NCI-H82 treated with DMSO at 0.1 percent for 48 hours (cell line): ENCODE data around the gene SLC4A3.
"Not testable (repeated sequence)": the region's sequence is repeated elsewhere in the genome, so short reads cannot be mapped to it uniquely, and the experiment has no call there.

Experiments
- DNase-seq: peaks from one replicate; lab custom pipeline; 2025; ENCODE audit not compliant: unreplicated experiment; lab: John Stamatoyannopoulos, UW

SLC4A3 gene

GRCh38 chr2:219644801-219645480, 17.5 kb downstream of the SLC4A3 start:
- no peak for DNase-seq

DNA sequence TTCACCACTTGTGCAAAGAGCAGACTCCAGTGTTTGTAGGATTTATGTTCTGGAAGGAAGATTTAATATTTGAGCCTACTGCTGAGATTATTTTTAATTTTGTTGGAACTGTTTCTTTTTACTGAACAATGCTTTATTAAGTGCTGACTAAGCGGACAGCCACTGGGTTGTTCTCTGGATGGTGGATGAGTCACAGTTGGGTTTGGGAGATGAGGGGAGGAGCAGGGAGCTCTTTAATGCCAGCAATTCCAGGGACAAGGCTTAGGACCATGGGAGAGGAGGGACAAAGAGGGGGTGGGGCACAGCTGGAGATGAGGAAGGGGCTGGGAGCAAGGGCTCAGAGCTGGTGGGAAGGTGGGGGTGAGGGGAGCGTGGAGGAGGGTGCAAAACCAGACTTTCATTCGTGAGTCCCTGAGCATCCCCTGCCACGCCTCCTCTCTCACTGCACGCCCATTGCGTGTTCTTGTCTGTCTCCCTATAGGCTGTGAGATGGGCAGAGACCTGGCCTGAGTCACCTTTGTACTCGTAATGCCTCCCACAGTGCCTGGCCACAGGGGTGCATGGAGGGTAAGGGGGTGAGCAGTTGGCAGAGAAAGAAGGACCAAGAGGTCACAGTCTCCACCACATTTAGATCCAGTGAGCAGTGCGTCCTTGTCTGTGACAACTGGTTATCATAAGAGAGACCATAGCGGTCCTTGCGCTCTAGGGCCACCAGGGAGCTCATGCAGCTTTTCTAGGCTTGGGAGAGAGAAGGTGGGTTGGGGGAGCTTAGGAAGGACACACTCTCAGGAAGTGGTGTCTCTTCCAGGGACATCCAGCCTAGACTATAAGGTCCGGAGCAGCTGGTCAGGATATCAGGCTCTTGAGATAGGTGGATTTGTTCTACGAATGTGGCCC, 18.4 kb downstream of the SLC4A3 start:
- no peak for DNase-seq

DNA sequence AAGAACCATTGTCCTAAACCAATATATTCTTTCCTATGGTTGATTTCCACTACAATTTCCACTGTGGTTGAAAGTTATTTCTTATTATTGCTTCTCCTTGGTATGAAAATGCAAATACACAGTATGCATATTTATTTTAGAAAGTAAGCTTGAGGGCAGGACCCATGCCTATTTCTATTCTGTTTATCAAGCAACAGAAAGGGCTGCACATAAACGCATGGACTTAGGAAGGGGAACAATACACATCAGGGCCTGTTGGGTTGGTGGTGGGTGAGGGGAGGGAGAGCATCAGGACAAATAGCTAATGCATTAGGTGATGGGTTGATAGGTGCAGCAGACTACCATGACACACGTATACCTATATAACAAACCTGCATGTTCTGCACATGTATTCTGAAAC, 20.7 kb downstream of the SLC4A3 start:
- DNase-seq, result no peak

DNA sequence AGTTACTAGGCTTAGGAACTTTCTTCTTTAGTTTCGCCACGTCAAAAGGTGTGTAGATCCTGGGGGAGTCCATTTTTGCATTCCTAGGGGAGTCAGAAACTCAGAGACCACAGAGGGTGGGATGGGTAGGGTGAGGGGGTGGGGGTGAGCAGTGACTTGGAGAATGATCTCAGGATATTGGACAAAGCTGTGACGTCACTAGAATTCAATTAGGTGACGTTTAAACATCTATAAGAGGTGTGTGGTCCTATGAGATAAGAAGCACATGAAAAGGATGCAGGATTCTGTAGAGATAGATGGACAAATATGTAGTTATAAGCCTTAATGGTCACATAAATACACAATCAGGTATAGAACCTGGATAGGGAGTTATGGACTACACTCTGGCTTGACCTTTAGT, 21.5 kb downstream of the SLC4A3 start:
- no peak for DNase-seq

- DNase-seq, result no peak
These were observed 23.2 kb downstream of the SLC4A3 start for GRCh38 chr2:219650426-219651248.

DNA sequence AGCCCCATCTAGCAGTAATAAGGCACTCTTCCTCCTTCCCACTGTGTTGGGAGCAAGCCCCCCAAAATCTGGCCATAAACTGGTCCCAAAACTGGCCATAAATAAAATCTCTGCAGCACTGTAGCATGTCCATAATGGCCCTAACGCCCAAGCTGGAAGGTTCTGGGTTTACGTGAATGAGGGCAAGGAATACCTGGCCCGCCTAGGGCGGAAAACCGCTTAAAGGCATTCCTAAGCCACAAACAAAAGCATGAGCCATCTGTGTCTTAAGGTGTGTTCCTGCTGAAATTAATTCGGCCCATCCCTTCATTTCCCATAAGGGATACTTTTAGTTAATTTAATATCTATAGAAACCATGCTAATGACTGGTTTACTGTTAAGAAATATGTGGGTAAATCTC, 24.2 kb downstream of the SLC4A3 start:
- DNase-seq, result not testable (repeated sequence)

GRCh38 chr2:219656526-219656925, 29.1 kb downstream of the SLC4A3 start:
- no peak for DNase-seq

DNA sequence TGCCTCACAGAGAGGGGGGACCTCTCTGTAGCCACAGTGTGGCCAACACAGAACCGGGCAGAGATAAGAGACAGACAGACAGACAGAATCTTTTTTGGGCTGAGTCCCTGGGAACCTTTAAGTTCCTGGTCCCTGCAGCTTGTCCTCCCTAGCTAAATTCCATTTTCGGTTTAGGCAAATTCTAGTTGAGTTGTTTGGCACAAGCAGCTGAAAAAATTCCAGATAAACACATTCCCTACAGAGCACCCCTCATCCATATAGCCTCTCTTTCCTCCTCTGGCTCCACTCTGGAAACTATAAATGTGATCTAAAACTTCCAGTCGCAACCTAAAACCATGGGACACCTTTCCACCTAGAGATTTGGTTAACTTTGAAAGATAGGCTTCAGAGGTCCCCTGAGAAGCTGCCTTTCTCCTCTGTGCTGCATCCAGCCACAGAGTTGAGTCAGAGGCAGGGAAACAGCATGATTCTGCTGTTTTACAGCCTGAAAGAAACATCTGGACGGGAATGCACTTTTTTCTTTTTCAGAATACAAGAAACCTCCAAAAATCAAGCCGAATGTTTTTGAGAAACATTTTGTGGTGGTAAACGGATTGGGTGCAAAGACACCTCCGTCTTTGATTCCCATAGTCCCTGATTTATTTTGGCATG, 30.9 kb downstream of the SLC4A3 start:
- no peak for DNase-seq

DNA sequence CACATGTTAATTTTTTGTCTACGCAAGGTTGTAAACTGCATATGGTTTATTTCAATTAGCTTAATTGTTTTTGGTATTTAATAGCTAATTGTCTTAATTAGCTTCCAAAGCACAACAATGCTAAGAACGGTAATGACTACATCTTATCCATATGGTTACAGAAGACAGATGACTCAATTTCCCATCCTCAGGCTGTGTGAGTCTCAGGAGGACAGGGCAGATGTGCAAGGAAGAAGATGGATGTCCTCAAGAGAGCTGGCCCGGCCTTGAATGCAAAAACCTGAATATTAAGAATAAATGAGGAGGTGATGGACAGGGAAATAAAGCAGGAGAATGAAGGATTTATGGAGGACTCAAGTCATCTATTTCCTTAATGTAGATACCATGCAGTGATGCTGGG, 31.4 kb downstream of the SLC4A3 start:
- DNase-seq, result no peak

- DNase-seq, result no peak
These were observed 33.9 kb downstream of the SLC4A3 start for GRCh38 chr2:219661197-219661954.

DNA sequence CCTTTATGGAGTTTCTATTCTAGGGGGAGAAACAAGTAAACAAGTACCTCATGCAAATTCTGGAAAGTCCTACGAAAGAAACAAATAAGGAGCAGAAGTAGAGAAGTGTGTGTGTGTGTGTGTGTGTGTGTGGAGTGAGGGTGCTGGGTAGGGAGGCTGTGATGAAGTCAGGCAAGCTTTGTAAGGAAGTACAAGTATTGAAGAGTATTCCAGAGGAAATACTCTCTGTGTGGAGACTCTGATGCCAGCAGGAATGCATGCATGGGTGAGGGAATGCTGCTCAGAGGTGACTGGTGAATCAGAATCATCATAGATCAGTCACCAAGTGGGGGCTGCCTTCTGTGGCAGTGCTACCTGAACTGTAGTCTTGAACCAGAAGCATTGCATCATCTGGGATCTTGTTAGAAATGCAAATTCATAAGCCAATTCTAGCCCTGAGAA, 34.5 kb downstream of the SLC4A3 start:
- DNase-seq, result no peak

- DNase-seq, result no peak
These were observed 35.1 kb downstream of the SLC4A3 start for GRCh38 chr2:219662566-219662965.

DNA sequence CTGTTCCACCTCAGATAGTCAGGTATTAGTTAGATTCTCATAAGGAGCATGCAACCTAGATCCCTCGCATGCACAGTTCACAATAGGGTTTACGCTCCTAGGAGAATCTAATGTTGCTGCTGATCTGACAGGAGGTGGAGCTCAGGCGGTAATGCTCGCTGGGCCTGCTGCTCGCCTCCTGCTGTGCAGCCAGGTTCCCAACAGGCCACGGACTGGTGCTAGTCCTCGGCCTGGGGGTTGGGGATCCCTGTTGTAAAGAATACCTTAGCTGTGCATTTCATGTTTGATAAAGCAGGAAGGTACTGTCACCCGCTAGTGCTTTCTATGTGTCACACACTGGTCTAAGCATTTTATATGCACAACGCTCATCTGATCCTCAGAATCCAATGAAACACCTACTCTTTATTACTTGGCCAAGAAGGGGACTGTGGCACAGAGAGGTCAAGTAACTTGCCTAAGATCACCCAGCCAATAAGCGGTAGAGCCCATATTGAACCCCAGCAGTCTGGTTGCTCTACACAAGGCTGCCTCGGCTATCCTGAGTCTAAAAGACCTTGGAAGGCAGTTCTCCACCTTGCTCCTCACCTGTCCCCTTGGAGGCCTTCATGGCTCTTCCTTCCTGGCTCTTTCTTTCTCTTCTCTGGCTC, 35.8 kb downstream of the SLC4A3 start:
- no peak for DNase-seq

GRCh38 chr2:219664041-219664440, 36.6 kb downstream of the SLC4A3 start:
- no peak for DNase-seq

GRCh38 chr2:219664944-219665343, 37.5 kb downstream of the SLC4A3 start:
- no peak for DNase-seq

DNA sequence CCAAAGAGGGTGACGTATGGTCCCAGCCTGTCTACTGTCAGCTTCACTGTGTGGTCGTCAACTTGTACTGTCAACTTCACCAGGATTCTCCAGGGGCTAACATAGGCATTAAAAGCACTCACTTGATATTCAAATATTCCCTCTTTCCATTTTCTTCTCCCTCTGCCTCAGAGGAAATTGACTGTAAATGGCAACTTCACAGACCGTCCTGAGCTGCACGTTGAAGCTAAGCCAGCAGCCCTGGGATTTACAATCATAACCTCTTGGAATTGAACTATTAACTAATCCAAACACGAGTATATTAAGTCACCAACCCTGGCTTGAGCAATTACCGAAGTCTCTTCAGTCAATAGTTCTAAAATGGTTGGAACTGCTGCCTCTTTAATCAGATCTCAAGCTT, 38.5 kb downstream of the SLC4A3 start:
- DNase-seq, result no peak

- no peak for DNase-seq
These were observed 40.9 kb downstream of the SLC4A3 start for GRCh38 chr2:219668316-219668715.

GRCh38 chr2:219670386-219670785, 43.0 kb downstream of the SLC4A3 start:
- DNase-seq, result no peak

DNA sequence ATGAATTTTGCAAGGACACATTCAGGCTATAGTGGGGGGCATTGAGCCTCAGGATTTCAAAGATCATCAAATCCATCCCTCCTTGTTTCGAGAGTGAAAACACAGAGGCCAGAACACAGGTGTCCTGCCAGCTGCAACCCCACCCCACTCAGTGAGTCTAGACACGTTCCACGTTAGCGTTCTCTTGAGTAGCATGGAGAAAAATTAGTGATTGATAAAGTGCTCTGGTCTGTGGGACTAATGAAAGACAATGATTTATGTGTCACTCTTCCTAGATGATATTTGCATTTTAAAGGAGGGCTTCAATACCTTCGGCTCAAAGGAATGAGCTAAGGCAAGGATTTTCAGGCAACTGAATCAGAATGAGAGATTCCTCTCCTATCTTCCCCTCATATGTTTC, 43.8 kb downstream of the SLC4A3 start:
- DNase-seq, result no peak

DNA sequence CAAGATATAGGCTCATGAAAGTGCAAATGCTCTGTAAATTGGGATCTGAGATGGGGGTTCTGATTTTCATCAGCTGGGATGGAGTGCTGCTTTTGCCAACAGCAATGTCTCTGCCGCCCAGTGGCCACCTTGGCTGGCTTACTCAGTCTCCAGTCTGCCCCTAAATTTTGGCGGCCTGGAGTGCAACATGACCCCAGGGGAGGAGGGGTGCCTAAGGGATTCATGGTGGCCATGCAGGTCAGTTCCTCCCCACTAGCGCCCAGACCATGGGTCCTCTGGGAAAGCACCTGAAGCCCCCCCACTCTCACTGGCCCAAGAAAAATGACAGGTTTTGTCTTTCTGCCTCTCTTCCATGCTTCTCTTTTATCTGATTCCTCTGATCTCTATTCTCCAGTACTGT, 45.0 kb downstream of the SLC4A3 start:
- DNase-seq, result no peak
